Measurements from ENCODE around the gene FTO. TPM values are rescaled to one million over a fixed set of nuclear protein-coding genes. Genes with fewer than 3 reads are reported as not detected.

FTO gene
- polyA plus RNA-seq, 2 donors, result 5.3 to 14.7 TPM

- Histone ChIP-seq H3K27me3 (ENCODE audit: control insufficient read depth in 1 of 2, insufficient read depth in 2 of 2, low read length in 2 of 2) (no peaks in the 10 kb centered on the region), H3K9me3 (ENCODE audit: control insufficient read depth in 2 of 2, insufficient read depth in 1 of 2, low read depth in 1 of 2, low read length in 1 of 2) (peaks cover 0 to 3% of the 10 kb centered on the region in 2 donors), H3K27ac (ENCODE audit: low read depth in 2 of 2, low read length in 1 of 2) (no peak overlapping the region), H3K36me3 (ENCODE audit: control insufficient read depth in 2 of 2, insufficient read depth in 2 of 2, low read length in 1 of 2) (no peaks in the 10 kb centered on the region), H3K4me1 (ENCODE audit: control insufficient read depth in 2 of 2, insufficient read depth in 2 of 2, low read length in 1 of 2) (no peaks in the 10 kb centered on the region), H3K4me3 (ENCODE audit: low read depth in 1 of 2, low read length in 2 of 2) (no peak overlapping the region)
- WGBS, 2 donors, result 96% methylated on average over 1 of the region's 1 CpG
Observed at GRCh38 chr16:54156349-54156748, 452.4 kb downstream of the FTO start.

GRCh38 chr16:54158986-54159385, 455.0 kb downstream of the FTO start:
- Histone ChIP-seq H3K27me3 (ENCODE audit: control insufficient read depth in 1 of 2, insufficient read depth in 2 of 2, low read length in 2 of 2) (no peaks in the 10 kb centered on the region), H3K4me1 (ENCODE audit: control insufficient read depth in 2 of 2, insufficient read depth in 2 of 2, low read length in 1 of 2) (no peaks in the 10 kb centered on the region), H3K36me3 (ENCODE audit: control insufficient read depth in 2 of 2, insufficient read depth in 2 of 2, low read length in 1 of 2) (no peaks in the 10 kb centered on the region), H3K27ac (ENCODE audit: low read depth in 2 of 2, low read length in 1 of 2) (no peak overlapping the region), H3K4me3 (ENCODE audit: low read depth in 1 of 2, low read length in 2 of 2) (no peak overlapping the region), H3K9me3 (ENCODE audit: control insufficient read depth in 2 of 2, insufficient read depth in 1 of 2, low read depth in 1 of 2, low read length in 1 of 2) (peaks cover 0 to 6% of the 10 kb centered on the region in 2 donors)
- 87 to 88% methylated on average over 4 of the region's 4 CpGs for WGBS, 2 donors

GRCh38 chr16:54159490-54160080, 455.6 kb downstream of the FTO start:
- H3K9me3 ChIP-seq (ENCODE audit: control insufficient read depth in 2 of 2, insufficient read depth in 1 of 2, low read depth in 1 of 2, low read length in 1 of 2), result peaks cover 0 to 6% of the 10 kb centered on the region in 2 donors
- no peak overlapping the region for H3K27ac ChIP-seq (ENCODE audit: low read depth in 2 of 2, low read length in 1 of 2)
- H3K4me1 ChIP-seq (ENCODE audit: control insufficient read depth in 2 of 2, insufficient read depth in 2 of 2, low read length in 1 of 2), result no peaks in the 10 kb centered on the region
- WGBS, 2 donors, result 71 to 76% methylated on average over 6 of the region's 6 CpGs
- H3K4me3 ChIP-seq (ENCODE audit: low read depth in 1 of 2, low read length in 2 of 2), result no peak overlapping the region
- H3K36me3 ChIP-seq (ENCODE audit: control insufficient read depth in 2 of 2, insufficient read depth in 2 of 2, low read length in 1 of 2), result no peaks in the 10 kb centered on the region
- H3K27me3 ChIP-seq (ENCODE audit: control insufficient read depth in 1 of 2, insufficient read depth in 2 of 2, low read length in 2 of 2), result no peaks in the 10 kb centered on the region

- Histone ChIP-seq H3K4me1 (ENCODE audit: control insufficient read depth in 2 of 2, insufficient read depth in 2 of 2, low read length in 1 of 2) (peaks cover 0 to 2% of the 10 kb centered on the region in 2 donors), H3K9me3 (ENCODE audit: control insufficient read depth in 2 of 2, insufficient read depth in 1 of 2, low read depth in 1 of 2, low read length in 1 of 2) (peaks cover 0 to 6% of the 10 kb centered on the region in 2 donors), H3K36me3 (ENCODE audit: control insufficient read depth in 2 of 2, insufficient read depth in 2 of 2, low read length in 1 of 2) (no peaks in the 10 kb centered on the region), H3K27ac (ENCODE audit: low read depth in 2 of 2, low read length in 1 of 2) (no peak overlapping the region), H3K27me3 (ENCODE audit: control insufficient read depth in 1 of 2, insufficient read depth in 2 of 2, low read length in 2 of 2) (no peaks in the 10 kb centered on the region), H3K4me3 (ENCODE audit: low read depth in 1 of 2, low read length in 2 of 2) (no peak overlapping the region)
- WGBS, 2 donors, result 87 to 88% methylated on average over 7 of the region's 7 CpGs
Observed at GRCh38 chr16:54160252-54160860, 456.4 kb downstream of the FTO start.

GRCh38 chr16:54160939-54161897, 457.3 kb downstream of the FTO start:
- peaks cover 0 to 4% of the 10 kb centered on the region in 2 donors for H3K9me3 ChIP-seq (ENCODE audit: control insufficient read depth in 2 of 2, insufficient read depth in 1 of 2, low read depth in 1 of 2, low read length in 1 of 2)

GRCh38 chr16:54163197-54163843, 459.4 kb downstream of the FTO start:
- H3K36me3 ChIP-seq (ENCODE audit: control insufficient read depth in 2 of 2, insufficient read depth in 2 of 2, low read length in 1 of 2), result no peaks in the 10 kb centered on the region
- no peaks in the 10 kb centered on the region for H3K27me3 ChIP-seq (ENCODE audit: control insufficient read depth in 1 of 2, insufficient read depth in 2 of 2, low read length in 2 of 2)
- peaks cover 0 to 3% of the 10 kb centered on the region in 2 donors for H3K9me3 ChIP-seq (ENCODE audit: control insufficient read depth in 2 of 2, insufficient read depth in 1 of 2, low read depth in 1 of 2, low read length in 1 of 2)
- 90 to 91% methylated on average over 10 of the region's 10 CpGs for WGBS, 2 donors
- peaks cover 0 to 2% of the 10 kb centered on the region in 2 donors for H3K4me1 ChIP-seq (ENCODE audit: control insufficient read depth in 2 of 2, insufficient read depth in 2 of 2, low read length in 1 of 2)
- no peak overlapping the region for H3K4me3 ChIP-seq (ENCODE audit: low read depth in 1 of 2, low read length in 2 of 2)
- H3K27ac ChIP-seq (ENCODE audit: low read depth in 2 of 2, low read length in 1 of 2), result no peak overlapping the region

More at GRCh38 chr16:54160939-54161897, 457.3 kb downstream of the FTO start:
- H3K27me3 ChIP-seq (ENCODE audit: control insufficient read depth in 1 of 2, insufficient read depth in 2 of 2, low read length in 2 of 2), result no peaks in the 10 kb centered on the region
- H3K27ac ChIP-seq (ENCODE audit: low read depth in 2 of 2, low read length in 1 of 2), result no peak overlapping the region
- no peak overlapping the region for H3K4me3 ChIP-seq (ENCODE audit: low read depth in 1 of 2, low read length in 2 of 2)
- H3K36me3 ChIP-seq (ENCODE audit: control insufficient read depth in 2 of 2, insufficient read depth in 2 of 2, low read length in 1 of 2), result no peaks in the 10 kb centered on the region
- WGBS, 2 donors, result 73 to 74% methylated on average over 19 of the region's 19 CpGs
- peaks cover 0 to 2% of the 10 kb centered on the region in 2 donors for H3K4me1 ChIP-seq (ENCODE audit: control insufficient read depth in 2 of 2, insufficient read depth in 2 of 2, low read length in 1 of 2)

- WGBS, 2 donors, result 84 to 88% methylated on average over 3 of the region's 3 CpGs
- H3K27me3 ChIP-seq (ENCODE audit: control insufficient read depth in 1 of 2, insufficient read depth in 2 of 2, low read length in 2 of 2), result no peaks in the 10 kb centered on the region
- no peak overlapping the region for H3K27ac ChIP-seq (ENCODE audit: low read depth in 2 of 2, low read length in 1 of 2)
- peaks cover 0 to 2% of the 10 kb centered on the region in 2 donors for H3K4me1 ChIP-seq (ENCODE audit: control insufficient read depth in 2 of 2, insufficient read depth in 2 of 2, low read length in 1 of 2)
- H3K36me3 ChIP-seq (ENCODE audit: control insufficient read depth in 2 of 2, insufficient read depth in 2 of 2, low read length in 1 of 2), result no peaks in the 10 kb centered on the region
- H3K9me3 ChIP-seq (ENCODE audit: control insufficient read depth in 2 of 2, insufficient read depth in 1 of 2, low read depth in 1 of 2, low read length in 1 of 2), result peaks cover 0 to 3% of the 10 kb centered on the region in 2 donors
- no peak overlapping the region for H3K4me3 ChIP-seq (ENCODE audit: low read depth in 1 of 2, low read length in 2 of 2)
Observed at GRCh38 chr16:54164789-54165173, 460.8 kb downstream of the FTO start.

- peaks cover 0 to 3% of the 10 kb centered on the region in 2 donors for H3K9me3 ChIP-seq (ENCODE audit: control insufficient read depth in 2 of 2, insufficient read depth in 1 of 2, low read depth in 1 of 2, low read length in 1 of 2)
- H3K4me3 ChIP-seq (ENCODE audit: low read depth in 1 of 2, low read length in 2 of 2), result no peak overlapping the region
- H3K27me3 ChIP-seq (ENCODE audit: control insufficient read depth in 1 of 2, insufficient read depth in 2 of 2, low read length in 2 of 2), result no peaks in the 10 kb centered on the region
- no peak overlapping the region for H3K27ac ChIP-seq (ENCODE audit: low read depth in 2 of 2, low read length in 1 of 2)
- H3K4me1 ChIP-seq (ENCODE audit: control insufficient read depth in 2 of 2, insufficient read depth in 2 of 2, low read length in 1 of 2), result peaks cover 0 to 2% of the 10 kb centered on the region in 2 donors
- WGBS, 2 donors, result 82 to 85% methylated on average over 12 of the region's 12 CpGs
- H3K36me3 ChIP-seq (ENCODE audit: control insufficient read depth in 2 of 2, insufficient read depth in 2 of 2, low read length in 1 of 2), result no peaks in the 10 kb centered on the region
Observed at GRCh38 chr16:54165174-54165911, 461.4 kb downstream of the FTO start.
